NCI-H128 (cell line): ENCODE results near the gene TAT.
"Not testable (repeated sequence)": the region's sequence is repeated elsewhere in the genome, so short reads cannot be mapped to it uniquely, and the experiment has no call there.

ENCODE experiments used
- DNase-seq: peaks from one replicate; lab custom pipeline; 2025; ENCODE audit not compliant: unreplicated experiment; lab: John Stamatoyannopoulos, UW

Gene TAT

DNA sequence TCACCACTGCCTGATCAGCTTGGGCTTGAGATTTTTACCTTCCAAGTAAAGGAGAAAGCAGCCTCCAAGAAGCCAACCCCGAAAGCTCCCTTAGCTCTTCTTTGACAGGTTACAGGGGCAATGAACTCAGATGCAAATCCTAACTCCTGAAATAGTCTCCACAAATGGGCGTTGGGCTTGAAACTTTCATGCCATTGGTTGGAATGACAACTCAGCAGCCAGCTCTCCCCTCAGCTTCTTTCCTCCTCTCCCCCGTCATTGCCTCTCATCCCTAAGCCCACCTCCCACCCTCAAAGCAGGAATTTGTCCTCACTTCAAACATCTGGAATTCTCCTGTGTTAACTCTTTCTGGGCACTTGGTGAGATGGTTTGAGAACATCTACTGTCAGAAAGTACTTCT is at the start of gene TAT:
Gene TAT, minus strand, starts transcription at position 122 of the 400 bp plus-strand sequence. CDS start 677 bp downstream, outside the sequence.
- no peak for DNase-seq

DNA sequence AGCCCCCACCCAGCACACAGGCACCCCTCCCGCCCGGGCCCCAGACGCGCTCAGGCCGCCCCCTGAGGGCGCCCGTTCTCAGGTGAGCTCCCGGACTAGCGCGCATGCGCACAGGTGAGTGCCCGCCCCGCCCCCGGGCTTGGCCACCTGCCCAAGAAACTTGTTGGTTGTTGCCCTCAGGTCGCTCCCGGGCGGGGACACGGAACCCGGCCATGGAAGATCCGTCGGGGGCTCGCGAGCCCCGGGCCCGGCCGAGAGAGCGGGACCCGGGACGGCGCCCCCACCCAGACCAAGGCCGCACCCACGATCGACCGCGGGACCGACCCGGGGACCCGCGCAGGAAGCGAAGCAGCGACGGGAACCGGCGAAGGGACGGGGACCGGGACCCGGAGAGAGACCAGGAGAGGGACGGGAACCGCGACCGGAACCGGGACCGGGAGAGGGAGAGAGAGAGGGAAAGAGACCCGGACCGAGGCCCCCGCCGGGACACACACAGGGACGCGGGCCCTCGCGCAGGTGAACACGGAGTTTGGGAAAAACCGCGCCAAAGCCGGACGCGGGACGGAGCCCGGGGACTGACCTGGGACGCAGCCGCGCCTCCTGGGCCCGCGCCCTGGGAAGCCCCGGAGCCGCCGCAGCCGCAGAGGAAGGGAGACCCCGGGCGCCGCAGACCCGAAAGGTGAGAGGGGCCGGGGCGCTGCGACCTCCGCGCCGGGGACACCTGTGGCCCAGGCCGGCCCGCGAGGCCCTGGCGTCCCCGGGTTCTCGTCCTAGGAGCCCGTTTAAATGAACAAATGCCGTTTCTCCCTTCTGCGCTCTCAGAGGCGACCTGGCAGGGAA is 49.3 kb upstream of the TAT start, which contains the start of gene MARVELD3:
Gene MARVELD3, plus strand, starts transcription at position 167 of the 840 bp plus-strand sequence. Its CDS starts 46 bp downstream, at position 213.
- DNase-seq: peak; percentile 49

DNA sequence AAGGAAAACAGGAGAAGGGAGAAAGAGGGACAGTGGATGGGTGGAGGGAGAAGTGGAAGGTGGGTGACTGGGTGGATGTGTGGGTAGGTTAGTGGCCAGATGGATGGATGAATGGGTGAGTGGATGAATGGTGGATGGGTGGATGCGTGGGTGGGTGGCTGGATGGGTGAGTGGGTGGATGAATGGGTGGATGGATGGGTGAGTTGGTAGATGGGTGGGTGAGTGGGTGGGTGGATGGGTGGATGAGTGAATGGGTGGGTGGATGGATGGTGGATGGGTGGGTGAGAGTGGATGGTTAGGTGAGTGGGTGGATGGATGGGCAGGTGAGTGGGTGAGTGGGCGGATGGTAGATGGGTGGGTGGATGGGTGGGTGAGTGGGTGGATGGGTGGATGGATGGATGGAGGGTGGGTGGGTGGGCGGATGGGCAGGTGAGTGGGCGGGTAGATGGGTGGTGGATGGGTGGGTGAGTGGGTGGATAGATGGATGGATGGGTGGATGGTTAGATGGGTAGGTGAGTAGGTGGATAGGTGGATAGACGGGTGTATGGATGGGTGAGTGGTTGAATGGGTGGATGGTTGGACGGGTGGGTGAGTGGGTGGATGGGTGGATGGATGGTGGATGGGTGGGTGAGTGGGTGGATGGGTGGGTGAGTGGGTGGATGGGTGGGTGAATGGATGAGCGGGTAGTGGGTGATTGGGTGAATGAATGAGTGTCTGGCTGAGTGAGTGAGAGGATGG is 48.4 kb upstream of the TAT start:
- no peak for DNase-seq

DNA sequence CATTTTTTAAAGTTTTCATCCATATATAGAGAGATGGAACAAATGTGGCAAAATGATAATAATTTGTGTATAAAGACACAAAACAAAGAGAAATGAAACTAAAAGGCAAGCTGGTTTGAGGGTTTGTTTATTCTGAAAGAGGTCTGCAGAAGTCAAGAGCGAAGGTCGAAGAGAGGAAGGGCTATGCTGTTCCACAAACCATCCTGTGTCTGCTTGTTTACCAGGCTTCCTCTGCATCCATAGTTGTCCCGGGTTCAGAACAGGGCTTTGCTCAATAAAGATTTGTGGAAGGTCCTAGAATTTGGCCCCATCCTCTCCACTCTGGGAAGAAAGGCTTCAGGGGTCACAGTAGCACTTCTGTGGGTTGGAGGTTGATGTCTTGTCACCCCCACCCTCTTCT is 46.7 kb upstream of the TAT start:
- no peak for DNase-seq

DNA sequence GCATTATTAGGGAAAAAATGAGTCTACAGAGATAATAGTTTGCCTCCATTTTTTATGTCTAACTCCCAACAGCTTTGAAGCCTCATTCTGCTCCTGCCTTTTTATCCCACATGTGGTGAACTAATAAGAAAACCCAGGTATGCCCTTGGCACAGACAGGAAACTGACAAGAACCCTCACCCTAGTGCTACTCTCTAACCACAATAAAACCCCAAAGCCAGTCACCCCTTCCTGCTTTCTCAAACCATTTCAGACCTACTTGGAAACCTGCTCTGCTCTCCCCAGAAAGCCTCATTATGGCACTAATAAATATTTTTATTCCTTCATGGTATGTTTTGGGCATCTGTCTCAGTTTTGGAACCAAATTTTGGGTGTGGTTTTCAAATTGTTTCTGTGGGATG is 45.2 kb upstream of the TAT start:
- no peak for DNase-seq

DNA sequence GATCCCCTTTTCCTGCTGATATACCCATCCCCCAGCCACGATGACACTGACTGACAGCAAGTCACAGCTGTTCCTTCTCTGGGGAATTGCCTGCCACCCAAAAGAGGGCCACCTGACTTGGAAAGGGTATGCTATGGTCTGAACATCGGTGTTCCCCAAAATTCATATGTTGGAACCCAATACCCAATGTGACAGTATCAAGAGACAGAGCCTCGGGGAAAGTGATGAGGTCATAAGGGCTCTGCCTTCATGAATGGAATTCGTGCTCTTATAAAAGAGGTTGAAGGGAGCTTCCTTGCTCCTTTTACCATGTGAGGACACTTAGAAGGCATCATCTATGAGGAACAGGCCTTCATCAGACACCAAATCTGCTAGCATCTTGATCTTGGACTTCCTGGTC is 41.5 kb upstream of the TAT start:
- no peak for DNase-seq

DNA sequence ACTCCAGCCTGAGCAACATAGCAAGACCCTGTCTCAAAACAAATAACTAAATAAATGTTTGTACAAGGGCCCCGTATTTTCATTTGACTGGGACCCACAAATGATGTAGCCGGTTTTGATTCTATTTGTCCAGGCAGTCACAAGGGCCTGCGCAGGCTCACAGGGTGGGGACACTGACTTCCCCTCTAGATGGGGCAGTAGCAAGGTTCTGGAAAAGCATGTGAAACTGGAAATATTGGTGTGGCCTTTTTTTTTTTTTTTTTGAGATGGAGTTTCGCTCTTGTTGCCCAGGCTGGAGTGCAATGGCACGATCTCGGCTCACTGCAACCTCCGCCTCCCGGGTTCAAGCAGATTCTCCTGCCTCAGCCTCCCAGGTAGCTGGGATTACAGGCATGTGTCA is 38.1 kb upstream of the TAT start:
- not testable (repeated sequence) for DNase-seq

DNA sequence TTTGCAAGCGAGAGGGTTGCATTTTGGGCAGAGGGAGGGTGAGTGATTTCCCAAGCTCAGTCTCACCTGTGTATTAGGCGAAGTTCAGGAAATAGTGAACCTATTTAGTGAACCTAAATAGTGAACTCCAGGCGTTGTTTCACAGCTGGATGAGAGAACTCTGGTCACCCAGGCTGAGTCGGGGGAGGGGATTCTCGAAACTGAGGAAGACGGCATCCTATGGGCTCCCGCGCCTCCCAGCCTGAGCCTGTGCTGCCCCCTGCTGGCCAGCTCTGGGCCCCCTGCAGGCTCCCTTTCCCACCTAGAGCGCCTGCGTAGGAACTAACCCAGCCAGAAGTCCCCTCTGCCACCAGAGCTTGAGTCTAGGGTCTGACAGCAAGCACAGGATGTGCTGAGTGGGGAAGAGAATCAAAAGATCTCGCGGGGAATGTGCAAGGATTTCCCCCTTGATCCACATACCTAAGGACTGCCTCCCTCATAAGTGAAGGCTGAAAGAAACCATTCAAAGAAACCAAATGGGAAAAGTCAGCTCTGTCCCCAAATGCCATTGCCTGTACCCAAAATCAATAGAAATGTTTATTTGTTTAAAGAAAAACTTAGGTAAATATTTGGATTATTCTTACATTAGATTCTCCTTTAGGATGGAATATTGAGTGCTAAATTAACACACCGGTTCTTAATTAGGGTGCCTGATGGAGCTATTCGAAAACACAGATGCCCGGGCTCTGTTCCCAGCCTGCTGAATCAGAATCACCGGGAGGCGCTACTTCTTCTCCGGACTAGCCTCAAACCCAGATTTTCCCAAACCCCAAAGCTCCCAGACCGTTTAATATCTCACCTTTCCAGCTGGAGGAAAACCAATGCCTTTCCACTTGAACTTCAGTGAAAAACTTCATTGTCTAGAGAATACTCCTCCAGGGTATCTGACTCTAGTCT is 34.3 kb upstream of the TAT start:
- DNase-seq: no peak

DNA sequence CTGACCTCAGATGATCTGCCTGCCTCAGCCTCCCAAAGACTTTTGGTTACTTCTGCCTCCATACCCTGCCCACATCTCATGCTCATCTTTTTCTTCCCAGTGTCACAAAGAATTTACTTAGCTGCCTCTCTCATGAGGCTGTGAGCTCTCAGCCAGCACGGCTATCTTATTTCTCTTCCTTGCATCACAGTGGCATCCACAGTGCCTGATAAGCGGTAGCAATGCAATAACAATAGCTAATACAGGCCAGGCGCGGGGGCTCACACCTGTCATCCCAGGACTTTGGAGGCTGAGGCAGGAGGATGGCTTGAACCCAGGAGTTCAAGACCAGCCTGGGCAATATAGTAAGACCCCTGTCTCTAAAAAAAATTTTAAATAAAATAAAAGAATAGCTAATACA is 33.6 kb upstream of the TAT start:
- DNase-seq: no peak

DNA sequence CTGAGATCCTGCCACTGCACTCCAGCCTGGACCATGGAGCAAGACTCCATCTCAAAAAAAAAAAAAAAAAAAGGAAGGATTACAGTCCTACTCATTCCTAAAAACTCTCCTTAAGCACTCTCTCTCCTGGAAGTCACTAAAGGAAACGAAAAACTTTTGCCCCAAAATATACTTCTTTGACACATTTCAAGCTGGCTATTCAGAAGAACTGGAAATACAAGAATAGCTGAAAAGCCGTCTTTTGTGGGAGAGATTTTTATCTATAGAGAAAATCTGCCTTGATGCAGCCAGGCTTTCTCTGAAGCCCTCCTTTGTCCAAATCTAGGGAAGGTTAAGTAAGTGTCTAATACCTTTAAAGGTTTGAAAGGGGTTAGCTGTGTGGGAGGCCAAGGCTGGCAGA is 32.2 kb upstream of the TAT start:
- DNase-seq: no peak

DNA sequence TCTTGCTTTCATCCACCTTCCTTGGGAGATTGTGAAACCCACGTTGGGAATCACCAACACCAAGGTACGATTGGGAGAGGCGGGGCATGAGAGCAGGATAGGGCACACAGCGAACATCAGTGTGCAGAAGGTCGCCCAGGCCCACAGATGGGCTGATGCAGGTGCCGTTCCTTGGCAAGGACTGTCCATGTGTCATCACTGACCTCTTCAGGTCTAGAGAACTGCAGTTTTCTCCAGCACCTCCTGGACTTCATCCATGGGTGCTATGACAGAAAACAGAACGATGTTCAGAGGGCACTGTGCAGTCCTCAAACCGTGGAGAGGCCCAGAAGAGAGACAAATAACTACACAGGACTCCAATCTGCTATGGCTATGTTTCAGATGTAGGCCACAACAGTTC is 23.9 kb upstream of the TAT start:
- DNase-seq: no peak

DNA sequence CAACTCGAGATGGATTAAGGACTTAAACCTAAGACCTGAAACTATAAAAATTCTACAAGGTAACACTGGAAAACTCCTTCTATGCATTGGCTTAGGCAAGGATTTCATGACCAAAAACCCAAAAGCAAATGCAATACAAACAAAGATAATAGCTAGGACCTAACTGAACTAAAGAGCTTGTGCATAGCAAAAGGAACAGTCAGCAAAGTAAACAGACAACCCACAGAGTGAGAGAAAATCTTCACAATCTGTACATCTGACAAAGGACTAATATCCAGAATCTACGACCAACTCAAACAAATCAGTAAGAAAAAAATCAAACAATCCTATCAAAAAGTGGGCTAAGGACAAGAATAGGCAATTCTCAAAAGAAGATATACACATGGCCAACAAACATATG is 21.5 kb upstream of the TAT start:
- DNase-seq: not testable (repeated sequence)

DNA sequence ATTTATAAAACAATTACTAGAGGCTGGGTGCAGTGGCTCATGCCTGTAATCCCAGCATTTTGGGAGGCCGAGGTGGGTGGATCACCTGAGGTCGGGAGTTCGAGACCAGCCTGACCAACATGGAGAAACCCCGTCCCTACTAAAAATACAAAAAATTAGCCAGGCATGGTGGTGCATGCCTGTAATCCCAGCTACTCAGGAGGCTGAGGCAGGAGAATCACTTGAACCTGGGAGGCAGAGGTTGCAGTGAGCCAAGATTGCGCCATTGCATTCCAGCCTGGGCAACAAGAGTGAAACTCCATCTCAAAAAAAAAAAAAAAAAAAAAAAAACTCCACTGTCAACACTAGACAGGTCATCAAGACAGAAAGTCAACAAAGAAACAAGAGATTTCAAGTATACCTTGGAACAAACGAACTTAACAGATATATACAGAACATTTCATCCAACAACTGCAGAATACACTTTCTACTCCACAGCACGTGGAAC is 18.5 kb upstream of the TAT start:
- DNase-seq: not testable (repeated sequence)

DNA sequence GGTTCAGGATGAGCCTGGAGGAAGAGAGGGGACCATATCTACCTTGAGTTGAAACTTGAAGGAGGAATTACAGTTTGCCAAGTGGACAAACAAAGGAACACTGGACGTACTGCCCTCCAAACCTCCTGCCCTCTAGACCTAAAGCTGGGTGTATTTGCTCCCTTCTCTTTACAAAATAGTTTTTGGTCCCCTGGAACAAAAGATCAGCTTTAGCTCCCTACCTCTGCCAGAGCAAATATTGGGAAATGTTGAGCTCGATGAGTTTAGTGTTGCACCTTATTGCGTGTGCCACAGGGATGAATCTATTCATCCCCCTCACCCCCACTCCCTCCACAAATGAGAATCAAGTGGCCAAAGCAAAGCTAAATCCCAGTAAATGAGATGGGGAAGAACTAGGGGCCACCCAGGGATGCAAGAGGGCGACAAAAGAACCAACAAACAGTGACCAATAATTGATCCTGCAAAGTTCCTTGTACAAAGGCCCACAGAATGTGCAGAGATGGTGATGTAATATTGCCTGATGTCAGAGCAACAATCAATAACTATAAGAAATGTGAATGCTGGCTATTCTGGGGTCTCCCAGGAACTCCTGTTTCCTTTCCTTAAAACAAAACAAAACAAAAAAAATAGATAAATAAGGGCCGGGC is 17.2 kb upstream of the TAT start:
- no peak for DNase-seq

DNA sequence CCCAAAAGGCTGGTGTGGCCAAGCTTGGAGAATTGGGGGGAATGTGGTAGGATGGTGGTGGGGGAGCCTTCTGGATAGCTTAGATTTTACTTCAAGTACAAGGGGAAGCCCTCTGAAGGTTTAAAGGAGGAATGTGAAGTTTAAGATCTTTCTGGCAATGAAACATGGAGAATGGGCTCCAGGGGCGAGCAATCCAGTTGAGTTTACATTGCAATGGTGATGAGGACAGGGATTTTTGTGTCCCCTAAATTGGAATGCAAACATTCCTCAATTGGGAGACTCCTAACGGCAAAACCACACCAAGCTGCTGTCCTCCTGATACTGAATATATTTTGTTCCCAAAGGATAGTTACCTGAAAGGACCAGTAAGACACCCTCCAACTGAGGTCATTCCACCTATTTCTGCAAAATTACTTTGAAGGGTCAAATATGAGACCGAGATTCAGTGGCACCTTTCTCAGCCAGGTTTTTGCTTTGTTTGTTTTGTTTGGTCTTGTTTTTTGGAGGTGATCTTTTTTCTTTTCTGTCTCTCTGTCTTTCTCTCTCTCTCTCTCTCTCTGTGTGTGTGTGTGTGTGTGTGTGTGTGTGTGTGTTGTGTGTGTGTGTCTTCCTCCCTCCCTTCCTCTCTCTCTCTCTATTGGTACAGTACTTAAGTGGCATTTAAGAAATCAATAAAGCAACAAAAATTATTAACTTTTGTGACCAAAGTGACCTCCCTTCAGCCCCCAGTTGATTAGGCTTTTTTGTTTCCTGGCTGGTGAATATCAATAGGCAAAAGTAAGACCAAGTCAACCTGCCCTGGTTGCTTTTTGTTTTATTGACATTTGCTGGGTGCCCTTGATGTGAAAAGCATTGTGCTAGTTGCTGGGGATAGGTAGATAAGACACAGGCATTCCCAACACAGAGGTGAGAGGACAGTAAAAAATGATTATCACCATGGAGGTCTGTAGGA is 16.4 kb upstream of the TAT start:
- DNase-seq: no peak

DNA sequence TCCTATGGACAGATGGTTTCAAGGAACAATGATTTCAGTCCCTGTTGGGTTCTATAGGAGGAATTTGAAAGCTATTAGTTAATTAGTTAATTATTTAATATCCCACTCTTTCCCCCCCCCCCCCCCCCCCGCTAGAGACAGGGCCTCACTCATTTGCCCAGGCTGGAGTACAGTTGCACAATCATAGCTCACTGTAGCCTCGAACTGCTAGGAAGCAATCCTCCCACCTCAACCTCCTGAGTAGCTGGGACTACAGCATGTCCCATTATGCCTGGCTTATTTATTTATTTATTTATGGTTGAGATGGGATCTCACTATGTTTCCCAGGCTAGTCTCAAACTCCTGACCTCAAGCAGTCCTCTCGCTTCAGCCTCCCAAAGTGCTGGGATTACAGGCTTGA is 15.0 kb upstream of the TAT start:
- DNase-seq: no peak

DNA sequence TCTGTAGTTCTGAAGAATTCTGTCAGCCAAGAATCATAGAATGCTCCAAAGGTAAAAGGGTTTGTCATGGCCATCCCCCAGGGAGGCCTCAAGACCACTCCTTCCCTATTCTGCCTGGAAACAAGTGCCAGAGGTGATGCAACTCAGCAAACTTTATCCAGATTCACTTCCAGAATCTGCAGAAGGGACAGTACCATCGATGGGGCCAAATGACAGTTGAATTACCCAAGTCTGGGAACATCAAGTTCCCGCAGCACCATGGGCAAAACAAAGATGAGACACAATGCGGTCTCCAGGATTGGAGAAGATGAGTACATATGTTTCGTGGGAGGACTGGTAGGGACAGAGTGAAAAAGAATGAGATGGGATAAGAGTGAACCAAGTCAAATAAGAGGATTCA is 13.7 kb upstream of the TAT start:
- no peak for DNase-seq

DNA sequence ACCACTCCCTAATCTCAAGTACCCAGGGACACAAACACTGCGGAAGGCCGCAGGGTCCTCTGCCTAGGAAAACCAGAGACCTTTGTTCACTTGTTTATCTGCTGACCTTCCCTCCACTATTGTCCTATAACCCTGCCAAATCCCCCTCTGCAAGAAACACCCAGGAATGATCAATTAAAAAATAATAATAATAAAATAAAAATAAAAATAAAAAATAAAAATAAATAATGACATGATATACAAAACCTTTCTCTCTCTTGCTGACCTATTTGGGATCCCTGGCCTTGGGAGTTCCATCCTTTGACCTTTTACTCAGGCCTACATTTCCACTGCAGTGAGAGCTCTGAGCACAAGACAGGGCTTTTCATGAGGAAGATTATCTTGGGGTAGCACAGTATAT is 13.2 kb upstream of the TAT start:
- not testable (repeated sequence) for DNase-seq

DNA sequence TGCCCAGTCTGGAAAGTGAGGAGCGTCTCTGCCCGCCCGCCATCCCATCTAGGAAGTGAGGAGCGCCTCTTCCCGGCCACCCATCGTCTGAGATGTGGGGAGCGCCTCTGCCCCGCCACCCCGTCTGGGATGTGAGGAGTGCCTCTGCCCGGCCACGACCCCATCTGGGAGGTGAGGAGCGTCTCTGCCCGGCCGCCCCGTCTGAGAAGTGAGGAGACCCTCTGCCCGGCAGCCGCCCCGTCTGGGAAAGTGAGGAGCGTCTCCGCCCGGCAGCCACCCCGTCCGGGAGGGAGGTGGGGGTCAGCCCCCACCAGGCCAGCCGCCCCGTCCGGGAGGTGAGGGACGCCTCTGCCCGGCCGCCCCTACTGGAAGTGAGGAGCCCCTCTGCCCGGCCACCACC is 12.4 kb upstream of the TAT start:
- DNase-seq: not testable (repeated sequence)
